ENCODE data around the gene CDC42BPB.

- TF ChIP-seq ZNF274 (IDR thresholded peaks at IDR 0.05; ENCODE audit: low read depth, low read length) (no peak), YY1 (IDR thresholded peaks at IDR 0.05; ENCODE audit: insufficient read depth, insufficient read length) (no peak)
Measured at GRCh38 chr14:102905116-102906108, 151.9 kb downstream of the CDC42BPB start.

All from NT2/D1 (cell line).